WTC11 (cell line): ENCODE measurements around the gene PTGER3. TPM values are rescaled to one million over a fixed set of nuclear protein-coding genes. Genes with fewer than 3 reads are reported as not detected.

ENCODE experiments used
- ATAC-seq: fragments of 200-7000 bp; cut with Tn5 transposase; 2 replicates; pipeline ENCODE4 v1.10.0; 2021; ENCODE audit warnings: mild to moderate bottlenecking, moderate library complexity
- CTCF ChIA-PET: fragments of 300-600 bp; sonication (Branson Sonifier 250); formaldehyde crosslinking; loops from one replicate; lab custom pipeline; 2021; ENCODE audit warnings: antibody characterized with exemption; lab: Charles Lee
- POLR2A ChIA-PET: fragments of 350-600 bp; sonication (Branson Sonifier 250); formaldehyde crosslinking; loops from one replicate; lab custom pipeline; 2021; ENCODE audit warnings: antibody characterized with exemption; lab: Charles Lee
- DNase-seq: peaks from one replicate; pipeline ENCODE4 v3.0.0; 2021; ENCODE audit warnings: low spot score
- H3K27ac Mint-ChIP-seq: 2 replicates; pipeline ENCODE4 v1.8.0; 2021; ENCODE audit warnings: mixed read lengths
- H3K27me3 Mint-ChIP-seq: 2 replicates; pipeline ENCODE4 v1.8.0; 2021; ENCODE audit warnings: low read depth, mild to moderate bottlenecking, moderate library complexity, mixed read lengths
- H3K36me3 Mint-ChIP-seq: 2 replicates; pipeline ENCODE4 v1.8.0; 2021; ENCODE audit warnings: mixed read lengths
- H3K4me1 Mint-ChIP-seq: 2 replicates; pipeline ENCODE4 v1.8.0; 2022; ENCODE audit warnings: mixed read lengths
- H3K4me3 Mint-ChIP-seq: 2 replicates; pipeline ENCODE4 v1.8.0; 2021; ENCODE audit warnings: mild to moderate bottlenecking, moderate library complexity, mixed read lengths
- H3K9me3 Mint-ChIP-seq: 2 replicates; pipeline ENCODE4 v1.8.0; 2021; ENCODE audit warnings: mixed read lengths
- CBFB ChIP-seq: sonication (generic); formaldehyde crosslinking; IDR thresholded peaks from 2 replicates; pipeline ENCODE4 v1.8.1; 2022; ENCODE audit warnings: mild to moderate bottlenecking, low read depth, missing genetic modification reagents
- CREB1 ChIP-seq: sonication (generic); formaldehyde crosslinking; IDR thresholded peaks from 2 replicates; pipeline ENCODE4 v1.8.0; 2023; ENCODE audit warnings: mild to moderate bottlenecking, missing genetic modification reagents
- JUN ChIP-seq: sonication (generic); formaldehyde crosslinking; IDR thresholded peaks from 2 replicates; pipeline ENCODE4 v1.8.0; 2023; ENCODE audit warnings: mild to moderate bottlenecking, missing genetic modification reagents
- KAT7 ChIP-seq: sonication (generic); formaldehyde crosslinking; IDR thresholded peaks from 2 replicates; pipeline ENCODE4 v1.8.1; 2023; ENCODE audit warnings: missing genetic modification reagents, mild to moderate bottlenecking, borderline replicate concordance
- MXD4 ChIP-seq: fragments of 250-450 bp; sonication (Bioruptor Pico); IDR thresholded peaks from 2 replicates; pipeline ENCODE4 v1.8.0; 2021; ENCODE audit warnings: mild to moderate bottlenecking, moderate library complexity, borderline replicate concordance
- NFE2L1 ChIP-seq: sonication (generic); formaldehyde crosslinking; IDR thresholded peaks from 2 replicates; pipeline ENCODE4 v1.8.1; 2023; ENCODE audit warnings: missing genetic modification reagents
- RORB ChIP-seq: fragments of 250-450 bp; sonication (Bioruptor Pico); IDR thresholded peaks from 2 replicates; pipeline ENCODE4 v1.9.0; 2021; ENCODE audit warnings: mild to moderate bottlenecking
- SMAD3 ChIP-seq: sonication (generic); formaldehyde crosslinking; IDR thresholded peaks from 2 replicates; pipeline ENCODE4 v1.8.0; 2022; ENCODE audit warnings: missing genetic modification reagents, mild to moderate bottlenecking, borderline replicate concordance
- SMAD4 ChIP-seq: sonication (generic); formaldehyde crosslinking; IDR thresholded peaks from 2 replicates; pipeline ENCODE4 v1.8.0; 2022; ENCODE audit warnings: mild to moderate bottlenecking, missing genetic modification reagents
- TEAD1 ChIP-seq: sonication (generic); formaldehyde crosslinking; IDR thresholded peaks from 2 replicates; pipeline ENCODE4 v1.8.0; 2022; ENCODE audit warnings: mild to moderate bottlenecking, missing genetic modification reagents
- TEAD4 ChIP-seq: sonication (generic); formaldehyde crosslinking; IDR thresholded peaks from 2 replicates; pipeline ENCODE4 v1.8.0; 2022; ENCODE audit warnings: mild to moderate bottlenecking, missing genetic modification reagents
- TP53 ChIP-seq: sonication (generic); formaldehyde crosslinking; IDR thresholded peaks from 2 replicates; pipeline ENCODE4 v1.8.1; 2023; ENCODE audit warnings: mild to moderate bottlenecking, missing genetic modification reagents
- ZNF671 ChIP-seq: fragments of 250-450 bp; sonication (Bioruptor Pico); IDR thresholded peaks from 2 replicates; pipeline ENCODE4 v1.8.0; 2021; ENCODE audit warnings: mild to moderate bottlenecking
- total RNA-seq: library from RNA; stranded (reverse); gene quantifications from 3 replicates; pipeline ENCODE4 v1.2.3, GENCODE V29; 2021
- TF ChIP-seq, protein P1 (sequence below): sonication (generic); formaldehyde crosslinking; IDR thresholded peaks from 2 replicates; pipeline ENCODE4 v1.8.1; 2023; ENCODE audit warnings: mild to moderate bottlenecking, missing genetic modification reagents
- TF ChIP-seq, protein P2 (sequence below): sonication (generic); formaldehyde crosslinking; IDR thresholded peaks from 2 replicates; pipeline ENCODE4 v1.8.0; 2022; ENCODE audit warnings: mild to moderate bottlenecking, missing genetic modification reagents
- TF ChIP-seq, protein P3 (sequence below): fragments of 250-450 bp; sonication (Bioruptor Pico); IDR thresholded peaks from 2 replicates; pipeline ENCODE4 v1.9.0; 2021; ENCODE audit warnings: moderate library complexity, mild to moderate bottlenecking, inconsistent platforms, borderline replicate concordance
- TF ChIP-seq, protein P4 (sequence below): sonication (generic); formaldehyde crosslinking; IDR thresholded peaks from 2 replicates; pipeline ENCODE4 v1.8.1; 2023; ENCODE audit warnings: mild to moderate bottlenecking, missing genetic modification reagents
- TF ChIP-seq, protein P5 (sequence below): fragments of 250-450 bp; sonication (Bioruptor Pico); conservative IDR thresholded peaks from 2 replicates; pipeline ENCODE4 v1.9.0; 2021; ENCODE audit warnings: mild to moderate bottlenecking
- TF ChIP-seq, protein P6 (sequence below): fragments of 250-450 bp; sonication (Bioruptor Pico); IDR thresholded peaks from 2 replicates; pipeline ENCODE4 v2.1.2; 2022; ENCODE audit warnings: mild to moderate bottlenecking, moderate library complexity
- TF ChIP-seq, protein P7 (sequence below): sonication (generic); formaldehyde crosslinking; IDR thresholded peaks from 2 replicates; pipeline ENCODE4 v1.8.1; 2023; ENCODE audit warnings: mild to moderate bottlenecking, missing genetic modification reagents, moderate library complexity
- TF ChIP-seq, protein P8 (sequence below): fragments of 250-450 bp; sonication (Bioruptor Pico); IDR thresholded peaks from 2 replicates; pipeline ENCODE4 v1.8.0; 2021; ENCODE audit warnings: mild to moderate bottlenecking

The PTGER3 gene
- total RNA-seq, 1 experiment from 2014 or later, result 0.50 TPM

DNA sequence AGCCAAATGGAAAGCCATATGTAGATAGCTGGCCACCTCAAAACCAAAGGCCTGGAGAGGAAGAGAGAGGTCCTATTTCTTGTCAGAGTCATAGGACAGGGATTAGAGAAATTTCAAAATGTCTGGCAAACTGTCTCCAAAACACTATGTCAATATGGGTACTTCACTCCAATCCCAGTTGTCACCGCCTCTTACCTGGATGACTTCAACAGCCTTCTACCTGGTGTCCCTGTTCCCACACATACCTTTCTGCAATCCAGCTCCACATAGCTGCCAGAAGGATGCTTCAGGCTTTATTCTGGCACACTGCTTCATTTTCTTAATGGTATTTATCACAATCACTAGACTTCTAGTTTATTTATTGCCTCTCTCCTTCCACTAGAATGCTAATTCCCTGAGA is 14.5 kb downstream of the PTGER3 start (continued):
- TF ChIP-seq, protein P1, sequence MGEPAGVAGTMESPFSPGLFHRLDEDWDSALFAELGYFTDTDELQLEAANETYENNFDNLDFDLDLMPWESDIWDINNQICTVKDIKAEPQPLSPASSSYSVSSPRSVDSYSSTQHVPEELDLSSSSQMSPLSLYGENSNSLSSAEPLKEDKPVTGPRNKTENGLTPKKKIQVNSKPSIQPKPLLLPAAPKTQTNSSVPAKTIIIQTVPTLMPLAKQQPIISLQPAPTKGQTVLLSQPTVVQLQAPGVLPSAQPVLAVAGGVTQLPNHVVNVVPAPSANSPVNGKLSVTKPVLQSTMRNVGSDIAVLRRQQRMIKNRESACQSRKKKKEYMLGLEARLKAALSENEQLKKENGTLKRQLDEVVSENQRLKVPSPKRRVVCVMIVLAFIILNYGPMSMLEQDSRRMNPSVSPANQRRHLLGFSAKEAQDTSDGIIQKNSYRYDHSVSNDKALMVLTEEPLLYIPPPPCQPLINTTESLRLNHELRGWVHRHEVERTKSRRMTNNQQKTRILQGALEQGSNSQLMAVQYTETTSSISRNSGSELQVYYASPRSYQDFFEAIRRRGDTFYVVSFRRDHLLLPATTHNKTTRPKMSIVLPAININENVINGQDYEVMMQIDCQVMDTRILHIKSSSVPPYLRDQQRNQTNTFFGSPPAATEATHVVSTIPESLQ, result no peak
- TF ChIP-seq RORB (CRISPR knock-in tag), result no peak

DNA sequence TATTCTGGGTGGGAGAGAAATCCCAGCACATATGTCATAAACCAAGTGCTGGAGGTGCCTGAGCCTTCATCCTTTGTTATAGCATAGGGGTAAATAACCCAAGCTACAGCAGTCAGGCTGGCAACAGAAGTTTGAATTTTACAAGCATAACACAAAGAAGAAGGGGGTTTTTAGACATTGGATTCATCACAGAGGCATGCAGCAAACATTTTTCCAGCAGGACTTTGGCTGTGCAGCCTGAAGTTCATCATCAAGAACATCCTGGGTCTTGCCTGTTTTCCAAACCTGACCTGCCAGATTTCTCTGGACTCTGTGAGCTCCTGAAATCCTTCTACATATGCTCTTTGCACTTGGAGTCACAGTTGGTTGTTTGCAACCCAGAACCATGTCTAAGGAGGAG is 16.2 kb downstream of the PTGER3 start:
- no peak for ATAC-seq
- no peaks in the 10 kb centered on the region for H3K36me3 Mint-ChIP-seq
- no peaks in the 10 kb centered on the region for H3K27me3 Mint-ChIP-seq
- TF ChIP-seq, protein P2, sequence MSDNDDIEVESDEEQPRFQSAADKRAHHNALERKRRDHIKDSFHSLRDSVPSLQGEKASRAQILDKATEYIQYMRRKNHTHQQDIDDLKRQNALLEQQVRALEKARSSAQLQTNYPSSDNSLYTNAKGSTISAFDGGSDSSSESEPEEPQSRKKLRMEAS (CRISPR knock-in tag), result no peak
- TF ChIP-seq, protein P3, sequence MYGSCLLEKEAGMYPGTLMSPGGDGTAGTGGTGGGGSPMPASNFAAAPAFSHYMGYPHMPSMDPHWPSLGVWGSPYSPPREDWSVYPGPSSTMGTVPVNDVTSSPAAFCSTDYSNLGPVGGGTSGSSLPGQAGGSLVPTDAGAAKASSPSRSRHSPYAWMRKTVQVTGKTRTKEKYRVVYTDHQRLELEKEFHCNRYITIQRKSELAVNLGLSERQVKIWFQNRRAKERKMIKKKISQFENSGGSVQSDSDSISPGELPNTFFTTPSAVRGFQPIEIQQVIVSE (CRISPR knock-in tag), result no peak
- TF ChIP-seq, protein P4, sequence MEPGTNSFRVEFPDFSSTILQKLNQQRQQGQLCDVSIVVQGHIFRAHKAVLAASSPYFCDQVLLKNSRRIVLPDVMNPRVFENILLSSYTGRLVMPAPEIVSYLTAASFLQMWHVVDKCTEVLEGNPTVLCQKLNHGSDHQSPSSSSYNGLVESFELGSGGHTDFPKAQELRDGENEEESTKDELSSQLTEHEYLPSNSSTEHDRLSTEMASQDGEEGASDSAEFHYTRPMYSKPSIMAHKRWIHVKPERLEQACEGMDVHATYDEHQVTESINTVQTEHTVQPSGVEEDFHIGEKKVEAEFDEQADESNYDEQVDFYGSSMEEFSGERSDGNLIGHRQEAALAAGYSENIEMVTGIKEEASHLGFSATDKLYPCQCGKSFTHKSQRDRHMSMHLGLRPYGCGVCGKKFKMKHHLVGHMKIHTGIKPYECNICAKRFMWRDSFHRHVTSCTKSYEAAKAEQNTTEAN (CRISPR knock-in tag), result no peak
- TF ChIP-seq SMAD4 (CRISPR knock-in tag), result no peak
- no peak for TF ChIP-seq KAT7
- no peak for TF ChIP-seq MXD4 (CRISPR knock-in tag)
- TF ChIP-seq CBFB (CRISPR knock-in tag), result no peak
- TF ChIP-seq TEAD1 (CRISPR knock-in tag), result no peak
- no peak for TF ChIP-seq SMAD3 (CRISPR knock-in tag)
- TF ChIP-seq, protein P5, sequence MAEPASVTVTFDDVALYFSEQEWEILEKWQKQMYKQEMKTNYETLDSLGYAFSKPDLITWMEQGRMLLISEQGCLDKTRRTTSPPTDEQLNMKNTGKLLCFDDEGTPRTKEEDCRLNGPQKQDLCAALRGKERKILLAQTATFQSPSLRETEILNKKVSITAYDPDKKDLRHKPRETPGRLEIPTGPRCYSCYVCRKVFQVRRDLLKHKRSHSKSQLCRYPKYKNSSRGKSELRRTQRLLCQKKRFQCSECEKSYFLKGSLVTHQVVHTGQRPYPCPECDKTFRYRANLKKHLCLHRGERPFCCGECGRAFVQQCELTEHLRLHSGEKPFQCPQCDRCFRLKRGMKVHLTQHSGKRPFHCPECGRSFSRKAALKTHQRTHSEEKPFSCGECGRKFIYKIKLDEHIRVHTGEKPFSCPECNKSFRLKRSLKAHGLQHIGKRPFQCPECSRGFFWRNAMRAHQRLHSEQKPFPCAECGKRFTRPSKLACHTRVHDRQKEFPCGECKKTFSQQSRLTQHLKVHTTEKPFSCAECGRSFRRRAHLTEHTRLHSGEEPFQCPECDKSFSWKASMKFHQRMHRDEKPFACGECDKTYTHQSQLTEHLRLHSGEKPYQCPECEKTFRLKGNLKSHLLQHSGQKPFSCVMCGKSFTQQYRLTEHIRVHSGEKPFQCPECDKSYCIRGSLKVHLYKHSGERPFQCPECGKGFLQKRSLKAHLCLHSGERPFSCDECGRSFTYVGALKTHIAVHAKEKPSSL (CRISPR knock-in tag), result no peak
- no peak for TF ChIP-seq RORB (CRISPR knock-in tag)
- no peak for TF ChIP-seq ZNF671 (CRISPR knock-in tag)
- no peak for TF ChIP-seq JUN (CRISPR knock-in tag)
- TF ChIP-seq CREB1, result no peak
- TF ChIP-seq, protein P6, sequence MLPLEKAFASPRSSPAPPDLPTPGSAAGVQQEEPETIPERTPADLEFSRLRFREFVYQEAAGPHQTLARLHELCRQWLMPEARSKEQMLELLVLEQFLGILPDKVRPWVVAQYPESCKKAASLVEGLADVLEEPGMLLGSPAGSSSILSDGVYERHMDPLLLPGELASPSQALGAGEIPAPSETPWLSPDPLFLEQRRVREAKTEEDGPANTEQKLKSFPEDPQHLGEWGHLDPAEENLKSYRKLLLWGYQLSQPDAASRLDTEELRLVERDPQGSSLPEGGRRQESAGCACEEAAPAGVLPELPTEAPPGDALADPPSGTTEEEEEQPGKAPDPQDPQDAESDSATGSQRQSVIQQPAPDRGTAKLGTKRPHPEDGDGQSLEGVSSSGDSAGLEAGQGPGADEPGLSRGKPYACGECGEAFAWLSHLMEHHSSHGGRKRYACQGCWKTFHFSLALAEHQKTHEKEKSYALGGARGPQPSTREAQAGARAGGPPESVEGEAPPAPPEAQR (CRISPR knock-in tag), result no peak
- TF ChIP-seq NFE2L1, result no peak
- TF ChIP-seq, all 79 proteins: peak for 0
- Mint-ChIP-seq H3K4me1 (no peaks in the 10 kb centered on the region), H3K4me3 (no peak overlapping the region), H3K9me3 (no peaks in the 10 kb centered on the region), H3K27ac (no peak overlapping the region)
- CTCF ChIA-PET, result interaction anchor here (0.9 kb wide), 1 partner anchor 14 kb away, joined by 3 read pairs; no protein-coding TSS in a partner anchor
- POLR2A ChIA-PET, result no interaction called here
- DNase-seq, result no peak

DNA sequence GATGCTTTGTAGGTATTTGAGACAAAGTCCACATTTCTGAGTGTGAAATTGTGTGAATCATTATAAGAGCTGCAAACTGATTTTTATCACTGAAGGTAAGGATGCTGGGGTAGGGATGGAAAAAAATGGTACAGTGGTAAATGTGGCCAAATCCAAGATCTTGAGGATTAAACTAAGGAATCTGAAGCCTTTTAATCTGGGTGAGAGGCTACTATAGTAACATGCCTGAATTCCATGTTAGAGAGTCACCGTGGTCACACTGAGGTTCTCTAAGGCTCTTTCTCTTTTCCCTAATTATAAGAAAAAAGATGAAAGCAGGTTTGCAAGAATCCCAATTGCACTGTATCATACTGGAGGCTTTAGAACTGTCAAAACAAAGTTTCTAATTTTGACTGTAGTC is 17.6 kb downstream of the PTGER3 start:
- ChIA-PET POLR2A (interaction anchor here (0.7 kb wide), 1 partner anchor 1060 kb away, joined by 3 read pairs; no protein-coding TSS in a partner anchor), CTCF (no interaction called here)
- H3K27me3 Mint-ChIP-seq, result no peaks in the 10 kb centered on the region
- DNase-seq, result no peak
- H3K4me1 Mint-ChIP-seq, result no peaks in the 10 kb centered on the region
- ATAC-seq, result no peak
- H3K36me3 Mint-ChIP-seq, result no peaks in the 10 kb centered on the region
- H3K9me3 Mint-ChIP-seq, result no peaks in the 10 kb centered on the region
- no peak overlapping the region for H3K27ac Mint-ChIP-seq
- H3K4me3 Mint-ChIP-seq, result no peak overlapping the region
- TF ChIP-seq, protein P5 (CRISPR knock-in tag), result no peak
- TF ChIP-seq TP53 (no peak), SMAD4 (CRISPR knock-in tag) (no peak), TEAD4 (CRISPR knock-in tag) (no peak)
- TF ChIP-seq, protein P3 (CRISPR knock-in tag), result no peak
- TF ChIP-seq, protein P7, sequence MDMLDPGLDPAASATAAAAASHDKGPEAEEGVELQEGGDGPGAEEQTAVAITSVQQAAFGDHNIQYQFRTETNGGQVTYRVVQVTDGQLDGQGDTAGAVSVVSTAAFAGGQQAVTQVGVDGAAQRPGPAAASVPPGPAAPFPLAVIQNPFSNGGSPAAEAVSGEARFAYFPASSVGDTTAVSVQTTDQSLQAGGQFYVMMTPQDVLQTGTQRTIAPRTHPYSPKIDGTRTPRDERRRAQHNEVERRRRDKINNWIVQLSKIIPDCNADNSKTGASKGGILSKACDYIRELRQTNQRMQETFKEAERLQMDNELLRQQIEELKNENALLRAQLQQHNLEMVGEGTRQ, result no peak
- TF ChIP-seq, protein P8, sequence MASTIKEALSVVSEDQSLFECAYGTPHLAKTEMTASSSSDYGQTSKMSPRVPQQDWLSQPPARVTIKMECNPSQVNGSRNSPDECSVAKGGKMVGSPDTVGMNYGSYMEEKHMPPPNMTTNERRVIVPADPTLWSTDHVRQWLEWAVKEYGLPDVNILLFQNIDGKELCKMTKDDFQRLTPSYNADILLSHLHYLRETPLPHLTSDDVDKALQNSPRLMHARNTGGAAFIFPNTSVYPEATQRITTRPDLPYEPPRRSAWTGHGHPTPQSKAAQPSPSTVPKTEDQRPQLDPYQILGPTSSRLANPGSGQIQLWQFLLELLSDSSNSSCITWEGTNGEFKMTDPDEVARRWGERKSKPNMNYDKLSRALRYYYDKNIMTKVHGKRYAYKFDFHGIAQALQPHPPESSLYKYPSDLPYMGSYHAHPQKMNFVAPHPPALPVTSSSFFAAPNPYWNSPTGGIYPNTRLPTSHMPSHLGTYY (CRISPR knock-in tag), result no peak
